Keratinocyte (primary cell): ENCODE measurements around the gene MEIOC. TPM values are rescaled to one million over a fixed set of nuclear protein-coding genes. Genes with fewer than 3 reads are reported as not detected.

ENCODE experiments used
- DNase-seq: peaks from one replicate; pipeline ENCODE4 v3.0.0-alpha.2; 2011; ENCODE audit warnings: low read depth, missing footprints, low spot score
- FAIRE-seq: peaks from 2 replicates; lab custom pipeline; 2011; peaks lifted over from hg19 to GRCh38; lab: Jason Lieb, UNC
- H2AFZ ChIP-seq: 2 replicates; pipeline ENCODE4 v1.6.0; 2012; ENCODE audit warnings: low read length, control low read depth, inconsistent platforms; ENCODE audit not compliant: control insufficient read depth
- H3K27ac ChIP-seq: 2 replicates; pipeline ENCODE4 v1.5.1; 2011; ENCODE audit warnings: low read length; ENCODE audit not compliant: control insufficient read depth, insufficient read depth
- H3K27me3 ChIP-seq: 3 replicates; pipeline ENCODE4 v1.6.0; 2011; ENCODE audit warnings: low read length; ENCODE audit not compliant: control insufficient read depth, insufficient read depth; ENCODE audit errors: extremely low read depth
- H3K36me3 ChIP-seq, 2 experiments: 2 replicates in 1 of 2; 3 replicates in 1 of 2; pipeline ENCODE4 v1.5.1; 2011; ENCODE audit warnings: low read length in 2 of 2, mild to moderate bottlenecking in 1 of 2; ENCODE audit not compliant: control insufficient read depth in 2 of 2, insufficient read depth in 2 of 2; ENCODE audit errors: extremely low read depth in 1 of 2
- H3K4me1 ChIP-seq: 3 replicates; pipeline ENCODE4 v1.5.1; 2011; ENCODE audit warnings: low read length; ENCODE audit not compliant: control insufficient read depth, insufficient read depth; ENCODE audit errors: extremely low read depth
- H3K4me2 ChIP-seq: 3 replicates; pipeline ENCODE4 v1.6.0; 2011; ENCODE audit warnings: low read depth, low read length; ENCODE audit not compliant: control insufficient read depth, insufficient read depth; ENCODE audit errors: extremely low read depth
- H3K4me3 ChIP-seq, 3 experiments: fragments of 200-600 bp in 1 of 3; sonication (generic) in 1 of 3; 2 replicates in 2 of 3; 3 replicates in 1 of 3; pipeline ENCODE4 v1.5.1; 2011 to 2016; ENCODE audit warnings: low read length in 3 of 3, mild to moderate bottlenecking in 3 of 3, control low read depth in 2 of 3, inconsistent platforms in 1 of 3, low read depth in 1 of 3, mixed read lengths in 1 of 3, mixed run types in 1 of 3, moderate library complexity in 1 of 3; ENCODE audit not compliant: control insufficient read depth in 2 of 3, insufficient read depth in 2 of 3; ENCODE audit errors: extremely low read depth in 1 of 3
- H3K79me2 ChIP-seq: 2 replicates; pipeline ENCODE4 v1.6.0; 2012; ENCODE audit warnings: low read length; ENCODE audit not compliant: control insufficient read depth, insufficient read depth
- H3K9ac ChIP-seq: 3 replicates; pipeline ENCODE4 v1.6.0; 2011; ENCODE audit warnings: low read length; ENCODE audit not compliant: control insufficient read depth, insufficient read depth; ENCODE audit errors: extremely low read depth
- H3K9me1 ChIP-seq: 3 replicates; pipeline ENCODE4 v1.6.0; 2011; ENCODE audit warnings: low read length; ENCODE audit not compliant: control insufficient read depth, insufficient read depth; ENCODE audit errors: extremely low read depth
- H3K9me3 ChIP-seq: 2 replicates; pipeline ENCODE4 v1.5.1; 2012; ENCODE audit warnings: low read depth, low read length; ENCODE audit not compliant: control insufficient read depth
- H4K20me1 ChIP-seq: 3 replicates; pipeline ENCODE4 v1.6.0; 2011; ENCODE audit warnings: low read length; ENCODE audit not compliant: control insufficient read depth, insufficient read depth; ENCODE audit errors: extremely low read depth
- CTCF ChIP-seq, 3 experiments: IDR thresholded peaks in 1 of 3; conservative IDR thresholded peaks in 1 of 3; optimal IDR thresholded peaks in 1 of 3; 2 replicates in 2 of 3; 3 replicates in 1 of 3; pipeline versions ENCODE3 to v1.5.1; 2011; ENCODE audit warnings: low read length in 3 of 3, mild to moderate bottlenecking in 3 of 3, moderate library complexity in 2 of 3, control low read depth in 1 of 3, inconsistent platforms in 1 of 3; ENCODE audit not compliant: insufficient read depth in 2 of 3; ENCODE audit errors: extremely low read depth in 1 of 3
- EZH2 ChIP-seq: IDR thresholded peaks from one replicate; pipeline ENCODE4 v1.6.1; 2012; ENCODE audit warnings: inconsistent platforms, mild to moderate bottlenecking, low read length, moderate library complexity
- dilution Hi-C: fragments of 300-500 bp; cut with MboI; formaldehyde crosslinking; loops from one replicate; pipeline ENCODE4 v1.7.0; 2020; ENCODE audit warnings: low sequenced_read_pairs; ENCODE audit not compliant: extremely low pct_ligation_motif_present
- polyA plus RNA-seq, 5 experiments: library from polyadenylated mRNA; depleted of rRNA in 3 of 5; stranded (reverse) in 3 of 5; stranded (forward) in 1 of 5; unstranded in 1 of 5; fragments of >200 nt; gene quantifications; 1 replicate in 1 of 5; 2 replicates in 3 of 5; 3 replicates in 1 of 5; pipeline versions ENCODE4 v1.2.1 to v1.2.3, GENCODE V29; 2011 to 2012; ENCODE audit warnings: missing spikeins in 2 of 5, low read depth in 1 of 5, low replicate concordance in 1 of 5

Gene MEIOC
- polyA plus RNA-seq, 1 donor (not counting 4 experiments of a cell fraction or from before 2014, with no cell fraction given) = 0.03 TPM

- Histone ChIP-seq H3K9me1 (no peaks in the 10 kb centered on the region), H3K79me2 (no peaks in the 10 kb centered on the region), H3K9ac (no peak overlapping the region), H3K27ac (no peak overlapping the region), H3K9me3 (no peaks in the 10 kb centered on the region), H4K20me1 (no peaks in the 10 kb centered on the region), H3K27me3 (peaks cover 9% of the 10 kb centered on the region), H3K36me3 (no peaks in the 10 kb centered on the region), H3K4me1 (no peaks in the 10 kb centered on the region), H2AFZ (no peak overlapping the region), H3K4me3 (no peak overlapping the region), H3K4me2 (no peak overlapping the region)
- TF ChIP-seq EZH2 (no peak), CTCF (optimal IDR thresholded peaks at IDR 0.05 in 1 of 3, IDR thresholded peaks at IDR 0.05 in 1 of 3, conservative IDR thresholded peaks at IDR 0.05 in 1 of 3; ENCODE audit: extremely low read depth in 1 of 3, insufficient read depth in 2 of 3, low read length in 3 of 3) (no peak)
- dilution Hi-C loops = no loop called here
- DNase-seq = no peak
- no peak for FAIRE-seq
Measured at GRCh38 chr17:44651228-44651627, 5.0 kb upstream of the MEIOC start.

GRCh38 chr17:44652727-44653126 lies 3.5 kb upstream of the MEIOC start:
- DNase-seq = no peak
- no peaks in the 10 kb centered on the region for H4K20me1 ChIP-seq
- H3K4me1 ChIP-seq = no peaks in the 10 kb centered on the region
- peaks cover 21% of the 10 kb centered on the region for H3K27me3 ChIP-seq
- no peak for TF ChIP-seq EZH2
- TF ChIP-seq CTCF (optimal IDR thresholded peaks at IDR 0.05 in 1 of 3, IDR thresholded peaks at IDR 0.05 in 1 of 3, conservative IDR thresholded peaks at IDR 0.05 in 1 of 3; ENCODE audit: extremely low read depth in 1 of 3, insufficient read depth in 2 of 3, low read length in 3 of 3) = no peak
- no peak overlapping the region for H3K4me2 ChIP-seq
- H2AFZ ChIP-seq = no peak overlapping the region
- H3K79me2 ChIP-seq = no peaks in the 10 kb centered on the region
- dilution Hi-C loops = no loop called here
- H3K9me1 ChIP-seq = no peaks in the 10 kb centered on the region
- no peaks in the 10 kb centered on the region for H3K9me3 ChIP-seq
- H3K4me3 ChIP-seq = no peak overlapping the region
- H3K36me3 ChIP-seq = no peaks in the 10 kb centered on the region
- FAIRE-seq = no peak
- H3K9ac ChIP-seq = no peak overlapping the region
- no peak overlapping the region for H3K27ac ChIP-seq
